Vagina (tissue), 2 donors: ENCODE data around the gene TTLL12.

Source experiments
- POLR2A ChIP-seq, 2 donors: fragments of 450-650 bp; IDR thresholded peaks; one replicate each; pipeline ENCODE4 v1.6.1; 2017; ENCODE audit warnings: antibody characterized with exemption in 2 of 2, mild to moderate bottlenecking in 2 of 2, moderate library complexity in 2 of 2
- POLR2AphosphoS5 ChIP-seq, 2 donors: sonication (generic); formaldehyde crosslinking; IDR thresholded peaks; one replicate each; pipeline ENCODE4 v1.9.0; 2017; ENCODE audit warnings: antibody characterized with exemption in 2 of 2, mild to moderate bottlenecking in 2 of 2, low read depth in 1 of 2; ENCODE audit not compliant: insufficient read depth in 1 of 2

GRCh38 chr22:43157874-43158546 lies 28.9 kb downstream of the TTLL12 start:
- no peak for TF ChIP-seq POLR2A (IDR thresholded peaks at IDR 0.05)
- TF ChIP-seq POLR2AphosphoS5 (IDR thresholded peaks at IDR 0.05; ENCODE audit: insufficient read depth in 1 of 2, low read depth in 1 of 2) = no peak
